ENCODE data around the gene PDCD7. TPM values are rescaled to one million over a fixed set of nuclear protein-coding genes. Genes with fewer than 3 reads are reported as not detected.

PDCD7 gene
- total and polyA plus RNA-seq, 2 of the 13 experiments (the other 11 are each of a cell fraction or from before 2014, with no cell fraction given) = 10.1 to 14.7 TPM

GRCh38 chr15:65095011-65095746 lies 38.4 kb downstream of the PDCD7 start (continued):
- TF ChIP-seq ZBTB49 (CRISPR knock-in tag; IDR thresholded peaks at IDR 0.05; ENCODE audit: borderline replicate concordance) (no peak), ZFP91 (CRISPR knock-in tag; IDR thresholded peaks at IDR 0.05; ENCODE audit: borderline replicate concordance) (no peak), CENPX (CRISPR knock-in tag; IDR thresholded peaks at IDR 0.05) (no peak), PITX1 (CRISPR knock-in tag; IDR thresholded peaks at IDR 0.05) (0 out of 2 replicates have a peak, but pooled peaks have one; percentile 28), RARA (CRISPR knock-in tag; IDR thresholded peaks at IDR 0.05) (peak; percentile 69), RORA (CRISPR knock-in tag; IDR thresholded peaks at IDR 0.05) (no peak), PREB (CRISPR knock-in tag; IDR thresholded peaks at IDR 0.05) (no peak), PRPF4 (IDR thresholded peaks at IDR 0.05; ENCODE audit: low read depth, low read length, poor library complexity, severe bottlenecking) (no peak), ASH2L (IDR thresholded peaks at IDR 0.05; ENCODE audit: insufficient read length, low read depth, low read length) (no peak), ZNF335 (CRISPR knock-in tag; IDR thresholded peaks at IDR 0.05) (no peak), ZFYVE20 (CRISPR knock-in tag; IDR thresholded peaks at IDR 0.05; ENCODE audit: borderline replicate concordance, low read depth) (no peak), ZSCAN9 (CRISPR knock-in tag; IDR thresholded peaks at IDR 0.05; ENCODE audit: borderline replicate concordance) (no peak), ZBTB38 (CRISPR knock-in tag; IDR thresholded peaks at IDR 0.05) (no peak), RFX3 (CRISPR knock-in tag; IDR thresholded peaks at IDR 0.05) (no peak), ZBTB42 (CRISPR knock-in tag; IDR thresholded peaks at IDR 0.05) (no peak), ZNF780A (CRISPR knock-in tag; IDR thresholded peaks at IDR 0.05) (no peak), CEBPB (IDR thresholded peaks at IDR 0.05; ENCODE audit: borderline replicate concordance, low read depth, low read length) (peak; percentile 45; the same call in 1 of the 2 replicates), PHF5A (CRISPR knock-in tag; IDR thresholded peaks at IDR 0.05; ENCODE audit: low read depth, unreplicated experiment) (no peak), ZNF12 (CRISPR knock-in tag; IDR thresholded peaks at IDR 0.05) (no peak)
- TF ChIP-seq, protein P1, sequence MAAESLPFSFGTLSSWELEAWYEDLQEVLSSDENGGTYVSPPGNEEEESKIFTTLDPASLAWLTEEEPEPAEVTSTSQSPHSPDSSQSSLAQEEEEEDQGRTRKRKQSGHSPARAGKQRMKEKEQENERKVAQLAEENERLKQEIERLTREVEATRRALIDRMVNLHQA (CRISPR knock-in tag; IDR thresholded peaks at IDR 0.05) = no peak
- TF ChIP-seq, protein P2, sequence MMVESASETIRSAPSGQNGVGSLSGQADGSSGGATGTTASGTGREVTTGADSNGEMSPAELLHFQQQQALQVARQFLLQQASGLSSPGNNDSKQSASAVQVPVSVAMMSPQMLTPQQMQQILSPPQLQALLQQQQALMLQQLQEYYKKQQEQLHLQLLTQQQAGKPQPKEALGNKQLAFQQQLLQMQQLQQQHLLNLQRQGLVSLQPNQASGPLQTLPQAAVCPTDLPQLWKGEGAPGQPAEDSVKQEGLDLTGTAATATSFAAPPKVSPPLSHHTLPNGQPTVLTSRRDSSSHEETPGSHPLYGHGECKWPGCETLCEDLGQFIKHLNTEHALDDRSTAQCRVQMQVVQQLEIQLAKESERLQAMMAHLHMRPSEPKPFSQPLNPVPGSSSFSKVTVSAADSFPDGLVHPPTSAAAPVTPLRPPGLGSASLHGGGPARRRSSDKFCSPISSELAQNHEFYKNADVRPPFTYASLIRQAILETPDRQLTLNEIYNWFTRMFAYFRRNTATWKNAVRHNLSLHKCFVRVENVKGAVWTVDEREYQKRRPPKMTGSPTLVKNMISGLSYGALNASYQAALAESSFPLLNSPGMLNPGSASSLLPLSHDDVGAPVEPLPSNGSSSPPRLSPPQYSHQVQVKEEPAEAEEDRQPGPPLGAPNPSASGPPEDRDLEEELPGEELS (CRISPR knock-in tag; IDR thresholded peaks at IDR 0.05) = no peak

Measured in HepG2 (cell line).